ENCODE measurements around the gene DNAJC10.

DNA sequence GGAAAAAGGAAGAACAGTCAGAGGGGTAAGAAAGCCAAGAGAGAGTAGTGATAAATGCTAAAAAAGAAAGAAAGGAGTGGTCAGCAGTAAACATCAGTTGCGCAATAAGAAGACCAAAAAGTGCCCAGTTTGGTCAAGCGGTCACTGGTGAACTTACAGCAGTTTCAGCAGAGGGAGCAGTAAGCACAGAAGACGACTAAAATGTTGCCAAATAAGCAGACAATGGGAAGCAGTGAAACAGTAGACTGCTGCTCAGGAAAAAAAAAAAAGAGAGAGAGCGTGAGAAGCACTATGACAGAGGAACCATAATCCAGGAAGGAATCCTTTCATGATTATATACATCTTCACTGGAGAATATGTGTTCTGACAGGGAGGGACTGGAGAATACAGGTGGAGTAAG is 45.8 kb downstream of the DNAJC10 start:
- TF ChIP-seq, protein P1, sequence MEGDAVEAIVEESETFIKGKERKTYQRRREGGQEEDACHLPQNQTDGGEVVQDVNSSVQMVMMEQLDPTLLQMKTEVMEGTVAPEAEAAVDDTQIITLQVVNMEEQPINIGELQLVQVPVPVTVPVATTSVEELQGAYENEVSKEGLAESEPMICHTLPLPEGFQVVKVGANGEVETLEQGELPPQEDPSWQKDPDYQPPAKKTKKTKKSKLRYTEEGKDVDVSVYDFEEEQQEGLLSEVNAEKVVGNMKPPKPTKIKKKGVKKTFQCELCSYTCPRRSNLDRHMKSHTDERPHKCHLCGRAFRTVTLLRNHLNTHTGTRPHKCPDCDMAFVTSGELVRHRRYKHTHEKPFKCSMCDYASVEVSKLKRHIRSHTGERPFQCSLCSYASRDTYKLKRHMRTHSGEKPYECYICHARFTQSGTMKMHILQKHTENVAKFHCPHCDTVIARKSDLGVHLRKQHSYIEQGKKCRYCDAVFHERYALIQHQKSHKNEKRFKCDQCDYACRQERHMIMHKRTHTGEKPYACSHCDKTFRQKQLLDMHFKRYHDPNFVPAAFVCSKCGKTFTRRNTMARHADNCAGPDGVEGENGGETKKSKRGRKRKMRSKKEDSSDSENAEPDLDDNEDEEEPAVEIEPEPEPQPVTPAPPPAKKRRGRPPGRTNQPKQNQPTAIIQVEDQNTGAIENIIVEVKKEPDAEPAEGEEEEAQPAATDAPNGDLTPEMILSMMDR (IDR thresholded peaks at IDR 0.05; ENCODE audit: low read length) = no peak
- TF ChIP-seq EZH2 (IDR thresholded peaks at IDR 0.05; ENCODE audit: borderline replicate concordance, low read length) = no peak

Data from OCI-LY1 (cell line).